GM23248 (cell line): Measurements from ENCODE around the gene TFPI2.

ENCODE experiments used
- EZH2 ChIP-seq: fragments of 200-600 bp; sonication (generic); IDR thresholded peaks from 2 replicates; pipeline ENCODE4 v1.6.1; 2018; ENCODE audit warnings: antibody characterized with exemption, mild to moderate bottlenecking; ENCODE audit not compliant: insufficient read depth, poor library complexity, severe bottlenecking
- EZH2phosphoT487 ChIP-seq: fragments of 200-600 bp; sonication (generic); IDR thresholded peaks from 2 replicates; pipeline ENCODE4 v1.6.1; 2018; ENCODE audit warnings: antibody characterized with exemption, moderate library complexity, mild to moderate bottlenecking, low read depth; ENCODE audit not compliant: insufficient read depth

GRCh38 chr7:93884541-93884940 is 6.0 kb downstream of the TFPI2 start:
- TF ChIP-seq EZH2 (no peak), EZH2phosphoT487 (no peak)
